Esophagus squamous epithelium (tissue), 4 donors: ENCODE results near the gene SPATA18.

Source experiments
- POLR2A ChIP-seq, 4 donors: fragments of 450-650 bp; IDR thresholded peaks; one replicate each; pipeline ENCODE4 v1.6.1; 2017; ENCODE audit warnings: antibody characterized with exemption in 4 of 4, mild to moderate bottlenecking in 4 of 4, moderate library complexity in 3 of 4
- TF ChIP-seq, protein P1 (sequence below), 6 experiments: fragments of 450-650 bp in 4 of 6; fragments of 200-600 bp in 2 of 6; sonication (generic) in 2 of 6; IDR thresholded peaks; one replicate each; pipeline ENCODE4 v1.5.1; 2016 to 2019; ENCODE audit warnings: antibody characterized with exemption in 6 of 6, mild to moderate bottlenecking in 4 of 6, moderate library complexity in 4 of 6

DNA sequence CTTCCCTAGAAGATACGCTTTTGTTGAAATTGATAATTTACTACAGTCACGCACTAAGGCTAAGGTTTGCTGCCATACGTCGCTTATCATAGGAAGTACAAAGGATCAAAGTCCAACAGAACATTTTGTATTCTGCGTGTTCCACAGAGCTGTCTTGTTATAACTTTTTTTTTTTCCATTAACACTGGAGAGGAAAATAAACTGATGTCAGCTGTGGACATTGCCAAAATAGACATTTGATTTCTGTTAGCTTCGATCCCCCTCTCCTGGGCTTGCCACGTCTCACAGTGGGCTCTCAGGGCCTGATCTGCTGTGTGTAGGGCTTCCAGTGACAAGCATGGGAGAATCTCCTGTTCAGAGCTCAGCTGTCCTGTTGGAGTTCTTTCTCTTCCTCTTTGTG is 93.3 kb downstream of the SPATA18 start:
- TF ChIP-seq, protein P1, sequence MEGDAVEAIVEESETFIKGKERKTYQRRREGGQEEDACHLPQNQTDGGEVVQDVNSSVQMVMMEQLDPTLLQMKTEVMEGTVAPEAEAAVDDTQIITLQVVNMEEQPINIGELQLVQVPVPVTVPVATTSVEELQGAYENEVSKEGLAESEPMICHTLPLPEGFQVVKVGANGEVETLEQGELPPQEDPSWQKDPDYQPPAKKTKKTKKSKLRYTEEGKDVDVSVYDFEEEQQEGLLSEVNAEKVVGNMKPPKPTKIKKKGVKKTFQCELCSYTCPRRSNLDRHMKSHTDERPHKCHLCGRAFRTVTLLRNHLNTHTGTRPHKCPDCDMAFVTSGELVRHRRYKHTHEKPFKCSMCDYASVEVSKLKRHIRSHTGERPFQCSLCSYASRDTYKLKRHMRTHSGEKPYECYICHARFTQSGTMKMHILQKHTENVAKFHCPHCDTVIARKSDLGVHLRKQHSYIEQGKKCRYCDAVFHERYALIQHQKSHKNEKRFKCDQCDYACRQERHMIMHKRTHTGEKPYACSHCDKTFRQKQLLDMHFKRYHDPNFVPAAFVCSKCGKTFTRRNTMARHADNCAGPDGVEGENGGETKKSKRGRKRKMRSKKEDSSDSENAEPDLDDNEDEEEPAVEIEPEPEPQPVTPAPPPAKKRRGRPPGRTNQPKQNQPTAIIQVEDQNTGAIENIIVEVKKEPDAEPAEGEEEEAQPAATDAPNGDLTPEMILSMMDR (IDR thresholded peaks at IDR 0.05): no peak
- no peak for TF ChIP-seq POLR2A (IDR thresholded peaks at IDR 0.05)
